ENCODE results near the gene INF2. TPM values are rescaled to one million over a fixed set of nuclear protein-coding genes. Genes with fewer than 3 reads are reported as not detected.
A peak's percentile ranks its signal among the peaks of the same experiment; 100 is the strongest.

INF2 gene
- total and polyA plus RNA-seq, 12 donors: 22.5 to 73.8 (median 28.4) TPM

- Histone ChIP-seq H3K36me3 (peaks cover 0 to 15% (median 0%) of the 10 kb centered on the region in 9 donors), H3K4me3 (peak overlapping the region; percentile 84 to 99 (median 94)), H3K27me3 (no peaks in the 10 kb centered on the region), H3K27ac (peak overlapping the region in 9 of 10 donors; percentile 86 to 94 (median 90)), H3K9me3 (no peaks in the 10 kb centered on the region), H3K4me1 (peaks cover 44 to 90% (median 79%) of the 10 kb centered on the region in 9 donors)
- WGBS, 2 donors: 71 to 83% methylated on average over 16 of the region's 16 CpGs
- intact Hi-C loops (cut with DNase I): no loop called here
- ATAC-seq: no peak
- DNase-seq: no peak
- no peak for TF ChIP-seq CTCF (IDR thresholded peaks at IDR 0.05)
Observed at GRCh38 chr14:104690861-104691455, 1.5 kb downstream of the INF2 start.

DNA sequence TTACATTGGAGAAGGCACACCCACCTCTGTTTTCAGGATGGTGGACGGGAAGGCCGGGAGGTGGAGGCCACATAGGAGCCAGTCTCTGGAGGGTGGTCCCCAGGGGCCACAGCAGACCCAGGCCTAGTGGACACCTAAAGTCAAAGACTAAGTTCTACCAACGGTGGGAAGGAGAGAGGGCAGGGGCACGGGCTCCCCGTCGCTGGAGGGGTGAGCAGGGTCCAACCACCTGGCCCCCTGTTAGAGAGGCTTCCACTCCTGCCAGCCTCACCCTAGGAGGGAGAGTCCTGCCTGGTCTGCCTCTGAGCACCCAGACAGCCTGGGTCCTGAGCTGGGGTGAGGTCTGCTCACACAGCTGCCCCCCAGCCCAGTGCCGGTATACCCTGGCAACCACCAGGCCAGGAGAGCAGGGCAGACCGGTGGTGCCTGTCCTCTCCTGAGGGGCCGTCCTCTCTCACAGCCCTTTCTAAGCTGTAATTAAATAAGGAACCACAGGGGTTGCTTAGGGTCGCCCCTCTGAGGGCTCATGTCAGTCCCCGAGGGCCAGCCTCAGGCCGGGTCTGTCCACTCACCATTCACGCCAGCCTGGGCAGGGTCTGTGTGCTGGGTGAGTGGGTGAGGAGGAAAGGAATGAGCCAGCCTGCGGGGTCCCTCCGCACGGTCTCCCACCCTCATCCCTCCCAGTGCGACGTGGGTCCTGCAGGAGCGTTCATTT is 2.3 kb downstream of the INF2 start:
- Histone ChIP-seq H3K27me3 (no peaks in the 10 kb centered on the region), H3K9me3 (no peaks in the 10 kb centered on the region), H3K36me3 (peaks cover 0 to 23% (median 0%) of the 10 kb centered on the region in 9 donors), H3K4me3 (peak overlapping the region in 7 of 10 donors; percentile 84 to 99 (median 95)), H3K27ac (peak overlapping the region in 6 of 10 donors; percentile 16 to 92 (median 66)), H3K4me1 (peaks cover 51 to 97% (median 87%) of the 10 kb centered on the region in 9 donors)
- TF ChIP-seq CTCF (IDR thresholded peaks at IDR 0.05): no peak
- DNase-seq (no peak), ATAC-seq (no peak)
- intact Hi-C loops (cut with DNase I): no loop called here
- WGBS, 2 donors: 82 to 89% methylated on average over 19 of the region's 19 CpGs

GRCh38 chr14:104692261-104692938 is 3.0 kb downstream of the INF2 start:
- Histone ChIP-seq H3K27me3 (no peaks in the 10 kb centered on the region), H3K27ac (peak overlapping the region in 6 of 10 donors; percentile 9 to 90 (median 50)), H3K36me3 (peaks cover 0 to 29% (median 0%) of the 10 kb centered on the region in 9 donors), H3K9me3 (no peaks in the 10 kb centered on the region), H3K4me1 (peaks cover 58 to 97% (median 93%) of the 10 kb centered on the region in 9 donors), H3K4me3 (peak overlapping the region in 1 of 10 donors; percentile 99)
- TF ChIP-seq CTCF (IDR thresholded peaks at IDR 0.05): no peak
- no peak for DNase-seq
- intact Hi-C loops (cut with DNase I): no loop called here
- 87 to 88% methylated on average over 15 of the region's 15 CpGs for WGBS, 2 donors
- ATAC-seq: no peak

- H3K27me3 ChIP-seq: no peaks in the 10 kb centered on the region
- DNase-seq: no peak
- no peak for TF ChIP-seq CTCF (IDR thresholded peaks at IDR 0.05)
- peak overlapping the region in 6 of 10 donors; percentile 9 to 90 (median 50) for H3K27ac ChIP-seq
- peaks cover 0 to 29% (median 0%) of the 10 kb centered on the region in 9 donors for H3K36me3 ChIP-seq
- ATAC-seq: no peak
- 75 to 80% methylated on average over 5 of the region's 5 CpGs for WGBS, 2 donors
- H3K9me3 ChIP-seq: no peaks in the 10 kb centered on the region
- intact Hi-C loops (cut with DNase I): no loop called here
- no peak overlapping the region for H3K4me3 ChIP-seq
- peaks cover 59 to 97% (median 93%) of the 10 kb centered on the region in 9 donors for H3K4me1 ChIP-seq
Observed at GRCh38 chr14:104692939-104693315, 3.5 kb downstream of the INF2 start.
